SJCRH30 (cell line): ENCODE measurements around the gene BMP5. TPM values are rescaled to one million over a fixed set of nuclear protein-coding genes. Genes with fewer than 3 reads are reported as not detected.

Experiments used
- DNase-seq, 2 experiments: peaks; one replicate each; pipeline ENCODE4 v3.0.0-alpha.2; 2015 to 2020
- H3K27ac ChIP-seq: fragments of 250-450 bp; sonication (Bioruptor Pico); 2 replicates; pipeline ENCODE4 v1.5.1; 2020; ENCODE audit warnings: mild to moderate bottlenecking, moderate library complexity
- H3K27me3 ChIP-seq: fragments of 250-450 bp; sonication (Bioruptor Pico); 2 replicates; pipeline ENCODE4 v1.5.1; 2020; ENCODE audit warnings: mild to moderate bottlenecking, moderate library complexity
- H3K36me3 ChIP-seq: fragments of 250-450 bp; sonication (Bioruptor Pico); 2 replicates; pipeline ENCODE4 v1.5.1; 2020; ENCODE audit warnings: mild to moderate bottlenecking, moderate library complexity
- H3K4me1 ChIP-seq: fragments of 250-450 bp; sonication (Bioruptor Pico); 2 replicates; pipeline ENCODE4 v1.5.1; 2020; ENCODE audit warnings: mild to moderate bottlenecking, moderate library complexity
- H3K4me3 ChIP-seq: fragments of 250-450 bp; sonication (Bioruptor Pico); 2 replicates; pipeline ENCODE4 v1.5.1; 2020; ENCODE audit warnings: mild to moderate bottlenecking, moderate library complexity
- H3K9me3 ChIP-seq: fragments of 250-450 bp; sonication (Bioruptor Pico); replicated peaks from 2 replicates; pipeline ENCODE4 v1.5.1; 2020; ENCODE audit warnings: mild to moderate bottlenecking, moderate library complexity
- total RNA-seq: library from RNA; depleted of rRNA; stranded (reverse); fragments of >200 nt; shearing (Covaris generic); gene quantifications from 2 replicates; pipeline ENCODE4 v1.2.3, GENCODE V29; 2014

Gene BMP5
- total RNA-seq, 1 experiment from 2014 or later, result 72.3 TPM

GRCh38 chr6:55841341-55841740 lies 34.0 kb downstream of the BMP5 start:
- H3K9me3 ChIP-seq, result 0 out of 2 replicates have a peak, but pooled peaks cover 2% of the 10 kb centered on the region
- no peak for DNase-seq

GRCh38 chr6:55839080-55839479 lies 36.3 kb downstream of the BMP5 start:
- 0 out of 2 replicates have a peak, but pooled peaks cover 3% of the 10 kb centered on the region for H3K9me3 ChIP-seq
- no peak for DNase-seq

More at GRCh38 chr6:55841341-55841740, 34.0 kb downstream of the BMP5 start:
- H3K36me3 ChIP-seq, result peaks cover 31% of the 10 kb centered on the region
- no peaks in the 10 kb centered on the region for H3K27me3 ChIP-seq
- no peak overlapping the region for H3K27ac ChIP-seq
- no peak overlapping the region for H3K4me3 ChIP-seq
- no peaks in the 10 kb centered on the region for H3K4me1 ChIP-seq

GRCh38 chr6:55836945-55837344 lies 38.4 kb downstream of the BMP5 start:
- Histone ChIP-seq H3K4me3 (no peak overlapping the region), H3K4me1 (no peaks in the 10 kb centered on the region), H3K27me3 (no peaks in the 10 kb centered on the region), H3K36me3 (peaks cover 34% of the 10 kb centered on the region), H3K9me3 (0 out of 2 replicates have a peak, but pooled peaks cover 3% of the 10 kb centered on the region), H3K27ac (no peak overlapping the region)
- no peak for DNase-seq

More at GRCh38 chr6:55839080-55839479, 36.3 kb downstream of the BMP5 start:
- H3K4me3 ChIP-seq, result no peak overlapping the region
- H3K27ac ChIP-seq, result no peak overlapping the region
- peaks cover 39% of the 10 kb centered on the region for H3K36me3 ChIP-seq
- H3K4me1 ChIP-seq, result no peaks in the 10 kb centered on the region
- no peaks in the 10 kb centered on the region for H3K27me3 ChIP-seq

- Histone ChIP-seq H3K36me3 (peaks cover 31% of the 10 kb centered on the region), H3K27me3 (no peaks in the 10 kb centered on the region), H3K9me3 (0 out of 2 replicates have a peak, but pooled peaks cover 3% of the 10 kb centered on the region), H3K4me1 (no peaks in the 10 kb centered on the region), H3K4me3 (no peak overlapping the region), H3K27ac (no peak overlapping the region)
- DNase-seq, result peak in 1 of 2 experiments; percentile 5
These were observed 38.9 kb downstream of the BMP5 start for GRCh38 chr6:55836481-55836880.

GRCh38 chr6:55835220-55835619 lies 40.2 kb downstream of the BMP5 start:
- Histone ChIP-seq H3K4me1 (no peaks in the 10 kb centered on the region), H3K27ac (no peak overlapping the region), H3K36me3 (peaks cover 26% of the 10 kb centered on the region), H3K27me3 (no peaks in the 10 kb centered on the region), H3K4me3 (no peak overlapping the region), H3K9me3 (0 out of 2 replicates have a peak, but pooled peaks cover 3% of the 10 kb centered on the region)
- DNase-seq, result no peak

GRCh38 chr6:55833284-55833683 lies 42.1 kb downstream of the BMP5 start:
- Histone ChIP-seq H3K27me3 (no peaks in the 10 kb centered on the region), H3K9me3 (0 out of 2 replicates have a peak, but pooled peaks cover 3% of the 10 kb centered on the region), H3K27ac (no peak overlapping the region), H3K4me1 (peaks cover 3% of the 10 kb centered on the region), H3K4me3 (no peak overlapping the region), H3K36me3 (peaks cover 26% of the 10 kb centered on the region)
- DNase-seq, result no peak

- H3K27ac ChIP-seq, result no peak overlapping the region
- H3K4me1 ChIP-seq, result peaks cover 43% of the 10 kb centered on the region
- H3K9me3 ChIP-seq, result no peaks in the 10 kb centered on the region
- no peaks in the 10 kb centered on the region for H3K27me3 ChIP-seq
- H3K4me3 ChIP-seq, result no peak overlapping the region
- no peak for DNase-seq
- peaks cover 6% of the 10 kb centered on the region for H3K36me3 ChIP-seq
These were observed 47.4 kb downstream of the BMP5 start for GRCh38 chr6:55827818-55828522.

- H3K27me3 ChIP-seq, result no peaks in the 10 kb centered on the region
- H3K4me3 ChIP-seq, result no peak overlapping the region
- no peaks in the 10 kb centered on the region for H3K9me3 ChIP-seq
- H3K36me3 ChIP-seq, result peaks cover 6% of the 10 kb centered on the region
- H3K4me1 ChIP-seq, result peaks cover 50% of the 10 kb centered on the region
- H3K27ac ChIP-seq, result no peak overlapping the region
- no peak for DNase-seq
These were observed 48.4 kb downstream of the BMP5 start for GRCh38 chr6:55826941-55827340.

GRCh38 chr6:55825402-55826051 lies 49.9 kb downstream of the BMP5 start:
- peaks cover 6% of the 10 kb centered on the region for H3K36me3 ChIP-seq
- H3K4me3 ChIP-seq, result no peak overlapping the region
- H3K27me3 ChIP-seq, result no peaks in the 10 kb centered on the region
- peak; percentile 56 to 79 for DNase-seq
- H3K4me1 ChIP-seq, result peaks cover 50% of the 10 kb centered on the region
- no peaks in the 10 kb centered on the region for H3K9me3 ChIP-seq
- peak overlapping the region; percentile 56 for H3K27ac ChIP-seq

- Histone ChIP-seq H3K4me1 (peaks cover 45% of the 10 kb centered on the region), H3K27me3 (no peaks in the 10 kb centered on the region), H3K36me3 (peaks cover 12% of the 10 kb centered on the region), H3K27ac (peak overlapping the region; percentile 48), H3K9me3 (no peaks in the 10 kb centered on the region), H3K4me3 (no peak overlapping the region)
- peak in 1 of 2 experiments; percentile 28 for DNase-seq
These were observed 52.6 kb downstream of the BMP5 start for GRCh38 chr6:55822815-55823214.

GRCh38 chr6:55822005-55822404 lies 53.4 kb downstream of the BMP5 start:
- Histone ChIP-seq H3K27ac (no peak overlapping the region), H3K4me1 (peaks cover 42% of the 10 kb centered on the region), H3K27me3 (no peaks in the 10 kb centered on the region), H3K9me3 (no peaks in the 10 kb centered on the region), H3K4me3 (no peak overlapping the region), H3K36me3 (peaks cover 15% of the 10 kb centered on the region)
- DNase-seq, result no peak

- no peak overlapping the region for H3K4me3 ChIP-seq
- H3K9me3 ChIP-seq, result no peaks in the 10 kb centered on the region
- peaks cover 19% of the 10 kb centered on the region for H3K36me3 ChIP-seq
- no peaks in the 10 kb centered on the region for H3K27me3 ChIP-seq
- DNase-seq, result no peak
- peaks cover 30% of the 10 kb centered on the region for H3K4me1 ChIP-seq
- H3K27ac ChIP-seq, result no peak overlapping the region
These were observed 54.7 kb downstream of the BMP5 start for GRCh38 chr6:55820696-55821095.

- DNase-seq, result no peak
- no peaks in the 10 kb centered on the region for H3K27me3 ChIP-seq
- H3K4me3 ChIP-seq, result no peak overlapping the region
- no peaks in the 10 kb centered on the region for H3K9me3 ChIP-seq
- no peak overlapping the region for H3K27ac ChIP-seq
- peaks cover 21% of the 10 kb centered on the region for H3K36me3 ChIP-seq
- H3K4me1 ChIP-seq, result peaks cover 22% of the 10 kb centered on the region
These were observed 55.6 kb downstream of the BMP5 start for GRCh38 chr6:55819811-55820210.

- Histone ChIP-seq H3K27me3 (no peaks in the 10 kb centered on the region), H3K4me3 (no peak overlapping the region), H3K36me3 (peaks cover 27% of the 10 kb centered on the region), H3K4me1 (peaks cover 12% of the 10 kb centered on the region), H3K27ac (no peak overlapping the region), H3K9me3 (no peaks in the 10 kb centered on the region)
- no peak for DNase-seq
These were observed 56.9 kb downstream of the BMP5 start for GRCh38 chr6:55818482-55818881.

GRCh38 chr6:55812509-55812908 lies 62.9 kb downstream of the BMP5 start:
- Histone ChIP-seq H3K27me3 (no peaks in the 10 kb centered on the region), H3K4me3 (no peak overlapping the region)

More at GRCh38 chr6:55812509-55812908, 62.9 kb downstream of the BMP5 start:
- H3K36me3 ChIP-seq, result peaks cover 43% of the 10 kb centered on the region
- no peaks in the 10 kb centered on the region for H3K4me1 ChIP-seq
- DNase-seq, result no peak
- no peak overlapping the region for H3K27ac ChIP-seq
- H3K9me3 ChIP-seq, result no peaks in the 10 kb centered on the region; the same call in 1 of the 2 replicates
